ENCODE measurements around the gene KAZN.

DNA sequence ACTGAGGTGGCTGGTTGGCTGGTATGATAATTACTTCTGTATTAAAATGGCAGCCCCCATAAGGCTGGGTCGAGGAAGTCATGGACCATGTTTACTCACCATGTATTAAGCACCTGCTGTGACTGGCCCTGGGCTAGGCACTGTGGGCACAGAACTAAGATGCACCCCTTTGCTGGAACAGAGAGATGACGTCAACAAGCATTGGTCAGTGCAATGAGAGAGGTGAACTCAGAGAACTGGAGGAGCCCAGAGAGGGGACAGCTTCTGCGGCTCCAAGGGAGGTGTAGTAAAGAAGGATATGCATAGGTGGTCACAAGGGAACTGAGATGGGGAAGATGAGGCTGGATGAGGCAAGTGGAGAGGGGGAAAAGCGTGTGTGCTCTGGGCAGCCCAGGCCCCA is 88.7 kb downstream of the KAZN start:
- TF ChIP-seq, protein P1, sequence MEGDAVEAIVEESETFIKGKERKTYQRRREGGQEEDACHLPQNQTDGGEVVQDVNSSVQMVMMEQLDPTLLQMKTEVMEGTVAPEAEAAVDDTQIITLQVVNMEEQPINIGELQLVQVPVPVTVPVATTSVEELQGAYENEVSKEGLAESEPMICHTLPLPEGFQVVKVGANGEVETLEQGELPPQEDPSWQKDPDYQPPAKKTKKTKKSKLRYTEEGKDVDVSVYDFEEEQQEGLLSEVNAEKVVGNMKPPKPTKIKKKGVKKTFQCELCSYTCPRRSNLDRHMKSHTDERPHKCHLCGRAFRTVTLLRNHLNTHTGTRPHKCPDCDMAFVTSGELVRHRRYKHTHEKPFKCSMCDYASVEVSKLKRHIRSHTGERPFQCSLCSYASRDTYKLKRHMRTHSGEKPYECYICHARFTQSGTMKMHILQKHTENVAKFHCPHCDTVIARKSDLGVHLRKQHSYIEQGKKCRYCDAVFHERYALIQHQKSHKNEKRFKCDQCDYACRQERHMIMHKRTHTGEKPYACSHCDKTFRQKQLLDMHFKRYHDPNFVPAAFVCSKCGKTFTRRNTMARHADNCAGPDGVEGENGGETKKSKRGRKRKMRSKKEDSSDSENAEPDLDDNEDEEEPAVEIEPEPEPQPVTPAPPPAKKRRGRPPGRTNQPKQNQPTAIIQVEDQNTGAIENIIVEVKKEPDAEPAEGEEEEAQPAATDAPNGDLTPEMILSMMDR (IDR thresholded peaks at IDR 0.05 in 8 of 11, conservative IDR thresholded peaks at IDR 0.05 in 3 of 11): no peak
- TF ChIP-seq POLR2A (IDR thresholded peaks at IDR 0.05): no peak
- TF ChIP-seq POLR2AphosphoS5 (IDR thresholded peaks at IDR 0.05): no peak
